Mesendoderm (in vitro differentiated cells): ENCODE data around the gene TMTC2.

Experiments
- DNase-seq: peaks from one replicate; pipeline ENCODE4 v3.0.0; 2013
- H2AK5ac ChIP-seq: 2 replicates; pipeline ENCODE4 v1.6.1; 2013; ENCODE audit warnings: low read length, inconsistent platforms
- H2BK120ac ChIP-seq: 2 replicates; pipeline ENCODE4 v1.6.1; 2013; ENCODE audit warnings: low read depth, mild to moderate bottlenecking, low read length, moderate library complexity, mixed read lengths
- H2BK15ac ChIP-seq: replicated peaks from 2 replicates; pipeline ENCODE4 v1.6.1; 2013; ENCODE audit warnings: low read depth, mild to moderate bottlenecking, moderate library complexity
- H2BK5ac ChIP-seq: 2 replicates; pipeline ENCODE4 v1.6.1; 2013; ENCODE audit warnings: low read length, inconsistent platforms
- H3K18ac ChIP-seq: 2 replicates; pipeline ENCODE4 v1.6.1; 2013; ENCODE audit warnings: mild to moderate bottlenecking, low read length, mixed read lengths
- H3K23ac ChIP-seq: one replicate; pipeline ENCODE4 v1.6.1; 2013; ENCODE audit warnings: low read length
- H3K27ac ChIP-seq: 2 replicates; pipeline ENCODE4 v1.5.1; 2013; ENCODE audit warnings: low read depth, mild to moderate bottlenecking, inconsistent platforms, low read length, moderate library complexity
- H3K27me3 ChIP-seq: 2 replicates; pipeline ENCODE4 v1.6.1; 2013; ENCODE audit warnings: low read length, control low read depth, mild to moderate bottlenecking, inconsistent platforms; ENCODE audit not compliant: insufficient read depth, poor library complexity
- H3K36me3 ChIP-seq: 2 replicates; pipeline ENCODE4 v1.6.1; 2013; ENCODE audit warnings: low read length, inconsistent platforms; ENCODE audit not compliant: control insufficient read depth, insufficient read depth
- H3K4ac ChIP-seq: one replicate; pipeline ENCODE4 v1.6.1; 2013; ENCODE audit warnings: low read depth, mild to moderate bottlenecking, low read length, moderate library complexity
- H3K4me1 ChIP-seq: 2 replicates; pipeline ENCODE4 v1.6.1; 2013; ENCODE audit warnings: low read depth, low read length, inconsistent platforms; ENCODE audit not compliant: control insufficient read depth
- H3K4me2 ChIP-seq: 2 replicates; pipeline ENCODE4 v1.6.1; 2013; ENCODE audit warnings: low read length
- H3K4me3 ChIP-seq: 2 replicates; pipeline ENCODE4 v1.5.1; 2013; ENCODE audit warnings: mild to moderate bottlenecking, low read length
- H3K56ac ChIP-seq: one replicate; pipeline ENCODE4 v1.6.1; 2013; ENCODE audit warnings: low read length
- H3K79me1 ChIP-seq: 2 replicates; pipeline ENCODE4 v1.6.1; 2013; ENCODE audit warnings: low read length, inconsistent platforms
- H3K79me2 ChIP-seq: 2 replicates; pipeline ENCODE4 v1.6.1; 2013; ENCODE audit warnings: mild to moderate bottlenecking, low read length; ENCODE audit not compliant: control insufficient read depth, insufficient read depth
- H3K9ac ChIP-seq: 2 replicates; pipeline ENCODE4 v1.6.1; 2013; ENCODE audit warnings: low read length, inconsistent platforms
- H4K5ac ChIP-seq: one replicate; pipeline ENCODE4 v1.6.1; 2013; ENCODE audit warnings: low read length
- H4K8ac ChIP-seq: one replicate; pipeline ENCODE4 v1.6.1; 2013; ENCODE audit warnings: low read depth, mild to moderate bottlenecking, control low read depth, low read length, moderate library complexity
- WGBS: extraction: QIAGEN DNeasy Blood & Tissue Kit; methylation state at CpG from one replicate; pipeline ENCODE4 v1.1.7; 2013; ENCODE audit warnings: low lambda C conversion rate, missing lambda C conversion rate; ENCODE audit not compliant: insufficient coverage; ENCODE audit errors: extremely low coverage; 5-methylcytosine and 5-hydroxymethylcytosine counted together

The TMTC2 gene

GRCh38 chr12:82852529-82852928 lies 165.8 kb downstream of the TMTC2 start:
- Histone ChIP-seq H3K36me3 (no peaks in the 10 kb centered on the region), H3K9ac (no peak overlapping the region), H4K5ac (no peak overlapping the region), H3K79me1 (no peaks in the 10 kb centered on the region), H3K4me1 (peaks cover 3% of the 10 kb centered on the region), H3K56ac (no peak overlapping the region), H2BK5ac (no peak overlapping the region), H3K4me2 (no peak overlapping the region), H3K27me3 (no peaks in the 10 kb centered on the region), H3K79me2 (no peaks in the 10 kb centered on the region), H3K23ac (no peak overlapping the region), H3K4ac (no peak overlapping the region), H2BK120ac (no peak overlapping the region), H3K4me3 (no peak overlapping the region), H3K18ac (no peak overlapping the region), H4K8ac (no peak overlapping the region), H2AK5ac (no peak overlapping the region), H2BK15ac (no peak overlapping the region), H3K27ac (no peak overlapping the region)
- no CpG with 5 or more reads among the region's 1 CpG for WGBS
- DNase-seq: no peak

- Histone ChIP-seq H3K56ac (no peak overlapping the region), H3K23ac (no peak overlapping the region), H3K79me2 (no peaks in the 10 kb centered on the region), H3K27me3 (no peaks in the 10 kb centered on the region), H3K18ac (no peak overlapping the region), H2BK15ac (no peak overlapping the region), H2AK5ac (no peak overlapping the region), H3K4ac (no peak overlapping the region), H3K27ac (no peak overlapping the region), H3K4me1 (no peaks in the 10 kb centered on the region), H3K36me3 (no peaks in the 10 kb centered on the region), H3K79me1 (no peaks in the 10 kb centered on the region), H3K4me3 (no peak overlapping the region), H4K5ac (no peak overlapping the region), H3K4me2 (no peak overlapping the region), H3K9ac (no peak overlapping the region), H4K8ac (no peak overlapping the region), H2BK120ac (no peak overlapping the region), H2BK5ac (no peak overlapping the region)
- no peak for DNase-seq
These were observed 169.2 kb downstream of the TMTC2 start for GRCh38 chr12:82855872-82856271.

- H3K36me3 ChIP-seq: no peaks in the 10 kb centered on the region
- H3K27ac ChIP-seq: no peak overlapping the region
- no peak overlapping the region for H3K4me2 ChIP-seq
- H3K4ac ChIP-seq: no peak overlapping the region
- H2BK120ac ChIP-seq: no peak overlapping the region
- H4K8ac ChIP-seq: no peak overlapping the region
- H3K4me1 ChIP-seq: no peaks in the 10 kb centered on the region
- WGBS: no CpG with 5 or more reads among the region's 7 CpGs
- H3K27me3 ChIP-seq: no peaks in the 10 kb centered on the region
- no peak overlapping the region for H2AK5ac ChIP-seq
- no peaks in the 10 kb centered on the region for H3K79me2 ChIP-seq
- H3K18ac ChIP-seq: no peak overlapping the region
- H2BK15ac ChIP-seq: no peak overlapping the region
- H2BK5ac ChIP-seq: no peak overlapping the region
- H4K5ac ChIP-seq: no peak overlapping the region
- DNase-seq: no peak
- H3K23ac ChIP-seq: no peak overlapping the region
- no peak overlapping the region for H3K4me3 ChIP-seq
- H3K9ac ChIP-seq: no peak overlapping the region
- H3K56ac ChIP-seq: no peak overlapping the region
- no peaks in the 10 kb centered on the region for H3K79me1 ChIP-seq
These were observed 170.6 kb downstream of the TMTC2 start for GRCh38 chr12:82857276-82857675.

GRCh38 chr12:82857911-82858533 lies 171.3 kb downstream of the TMTC2 start:
- no CpG with 5 or more reads among the region's 10 CpGs for WGBS
- no peak overlapping the region for H4K5ac ChIP-seq
- no peak overlapping the region for H3K4me2 ChIP-seq
- no peak overlapping the region for H2AK5ac ChIP-seq
- peak overlapping the region; percentile 35 for H3K27ac ChIP-seq
- no peak overlapping the region for H4K8ac ChIP-seq
- peak; percentile 48 for DNase-seq
- H3K56ac ChIP-seq: no peak overlapping the region
- no peaks in the 10 kb centered on the region for H3K27me3 ChIP-seq
- no peak overlapping the region for H3K23ac ChIP-seq
- H3K4ac ChIP-seq: peak overlapping the region; percentile 55
- H2BK15ac ChIP-seq: no peak overlapping the region
- no peaks in the 10 kb centered on the region for H3K36me3 ChIP-seq
- H3K79me2 ChIP-seq: no peaks in the 10 kb centered on the region
- H3K4me1 ChIP-seq: no peaks in the 10 kb centered on the region
- no peak overlapping the region for H2BK5ac ChIP-seq
- H3K79me1 ChIP-seq: no peaks in the 10 kb centered on the region
- H3K9ac ChIP-seq: no peak overlapping the region
- no peak overlapping the region for H3K4me3 ChIP-seq
- no peak overlapping the region for H2BK120ac ChIP-seq
- peak overlapping the region; percentile 39 for H3K18ac ChIP-seq

GRCh38 chr12:82858534-82858917 lies 171.8 kb downstream of the TMTC2 start:
- no peak overlapping the region for H2BK5ac ChIP-seq
- no peak overlapping the region for H2BK15ac ChIP-seq
- no peaks in the 10 kb centered on the region for H3K79me2 ChIP-seq
- H4K5ac ChIP-seq: no peak overlapping the region
- H3K9ac ChIP-seq: no peak overlapping the region
- H3K27me3 ChIP-seq: no peaks in the 10 kb centered on the region
- no peak overlapping the region for H4K8ac ChIP-seq
- H3K4ac ChIP-seq: no peak overlapping the region
- no peak overlapping the region for H3K27ac ChIP-seq
- H3K4me2 ChIP-seq: no peak overlapping the region
- H3K4me3 ChIP-seq: no peak overlapping the region
- no CpG with 5 or more reads among the region's 3 CpGs for WGBS
- no peak for DNase-seq
- no peak overlapping the region for H2AK5ac ChIP-seq
- no peak overlapping the region for H2BK120ac ChIP-seq
- no peaks in the 10 kb centered on the region for H3K36me3 ChIP-seq
- H3K4me1 ChIP-seq: no peaks in the 10 kb centered on the region
- no peak overlapping the region for H3K56ac ChIP-seq
- H3K18ac ChIP-seq: no peak overlapping the region
- no peaks in the 10 kb centered on the region for H3K79me1 ChIP-seq
- no peak overlapping the region for H3K23ac ChIP-seq

GRCh38 chr12:82862069-82862841 lies 175.5 kb downstream of the TMTC2 start:
- Histone ChIP-seq H3K4ac (no peak overlapping the region), H2BK5ac (no peak overlapping the region), H3K36me3 (no peaks in the 10 kb centered on the region), H3K4me3 (no peak overlapping the region), H3K9ac (no peak overlapping the region), H2BK120ac (no peak overlapping the region), H3K4me2 (no peak overlapping the region), H2BK15ac (no peak overlapping the region), H3K79me2 (no peaks in the 10 kb centered on the region), H3K56ac (no peak overlapping the region), H2AK5ac (no peak overlapping the region), H4K5ac (no peak overlapping the region), H3K4me1 (no peaks in the 10 kb centered on the region), H3K27ac (no peak overlapping the region), H4K8ac (no peak overlapping the region), H3K79me1 (no peaks in the 10 kb centered on the region), H3K23ac (no peak overlapping the region), H3K27me3 (no peaks in the 10 kb centered on the region), H3K18ac (no peak overlapping the region)
- DNase-seq: no peak
- no CpG with 5 or more reads among the region's 1 CpG for WGBS
